GM12865 (cell line): Measurements from ENCODE around the gene GNAI3.

ENCODE experiments used
- DNase-seq: peaks from one replicate; pipeline ENCODE4 v3.0.0; 2010; ENCODE audit warnings: low read depth
- H3K4me3 ChIP-seq: 2 replicates; pipeline ENCODE4 v1.5.1; 2011; ENCODE audit warnings: mild to moderate bottlenecking, low read depth, low read length, control low read depth
- TF ChIP-seq, protein P1 (sequence below): IDR thresholded peaks from 2 replicates; pipeline ENCODE4 v1.5.1; 2011; ENCODE audit warnings: low read length, control low read depth, low read depth, inconsistent platforms; ENCODE audit not compliant: insufficient read depth; ENCODE audit errors: missing control alignments

The GNAI3 gene

GRCh38 chr1:109548321-109549267 lies at the start of gene GNAI3:
Gene GNAI3 (plus strand): TSS chr1:109548615. CDS start chr1:109548721, 106 bp downstream.
- peak; percentile 98 for DNase-seq
- TF ChIP-seq, protein P1, sequence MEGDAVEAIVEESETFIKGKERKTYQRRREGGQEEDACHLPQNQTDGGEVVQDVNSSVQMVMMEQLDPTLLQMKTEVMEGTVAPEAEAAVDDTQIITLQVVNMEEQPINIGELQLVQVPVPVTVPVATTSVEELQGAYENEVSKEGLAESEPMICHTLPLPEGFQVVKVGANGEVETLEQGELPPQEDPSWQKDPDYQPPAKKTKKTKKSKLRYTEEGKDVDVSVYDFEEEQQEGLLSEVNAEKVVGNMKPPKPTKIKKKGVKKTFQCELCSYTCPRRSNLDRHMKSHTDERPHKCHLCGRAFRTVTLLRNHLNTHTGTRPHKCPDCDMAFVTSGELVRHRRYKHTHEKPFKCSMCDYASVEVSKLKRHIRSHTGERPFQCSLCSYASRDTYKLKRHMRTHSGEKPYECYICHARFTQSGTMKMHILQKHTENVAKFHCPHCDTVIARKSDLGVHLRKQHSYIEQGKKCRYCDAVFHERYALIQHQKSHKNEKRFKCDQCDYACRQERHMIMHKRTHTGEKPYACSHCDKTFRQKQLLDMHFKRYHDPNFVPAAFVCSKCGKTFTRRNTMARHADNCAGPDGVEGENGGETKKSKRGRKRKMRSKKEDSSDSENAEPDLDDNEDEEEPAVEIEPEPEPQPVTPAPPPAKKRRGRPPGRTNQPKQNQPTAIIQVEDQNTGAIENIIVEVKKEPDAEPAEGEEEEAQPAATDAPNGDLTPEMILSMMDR = no peak
- peak within 1 kb of the TSS; percentile 74 for H3K4me3 ChIP-seq

DNA sequence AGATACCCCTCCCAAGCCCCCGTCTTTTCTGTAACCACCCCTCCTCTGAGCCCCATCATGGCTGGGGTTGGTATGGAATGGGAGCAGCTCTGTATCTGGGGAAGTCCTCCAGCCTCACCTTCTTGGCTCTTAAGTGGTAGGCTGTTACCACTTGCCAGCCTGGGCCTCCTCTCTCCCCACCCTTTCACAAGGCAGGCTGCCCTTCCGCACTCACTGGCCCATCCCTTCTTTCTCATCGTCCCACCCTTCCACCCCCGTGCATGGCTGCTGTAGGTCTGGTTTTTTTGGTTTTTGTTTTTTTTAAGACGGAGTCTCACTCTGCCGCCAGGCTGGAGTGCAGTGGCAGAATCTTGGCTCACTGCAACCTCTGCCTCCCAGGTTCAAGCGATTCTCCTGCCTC lies 49.3 kb upstream of the GNAI3 start:
- DNase-seq = no peak
- TF ChIP-seq, protein P1 = no peak
- no peak overlapping the region for H3K4me3 ChIP-seq

DNA sequence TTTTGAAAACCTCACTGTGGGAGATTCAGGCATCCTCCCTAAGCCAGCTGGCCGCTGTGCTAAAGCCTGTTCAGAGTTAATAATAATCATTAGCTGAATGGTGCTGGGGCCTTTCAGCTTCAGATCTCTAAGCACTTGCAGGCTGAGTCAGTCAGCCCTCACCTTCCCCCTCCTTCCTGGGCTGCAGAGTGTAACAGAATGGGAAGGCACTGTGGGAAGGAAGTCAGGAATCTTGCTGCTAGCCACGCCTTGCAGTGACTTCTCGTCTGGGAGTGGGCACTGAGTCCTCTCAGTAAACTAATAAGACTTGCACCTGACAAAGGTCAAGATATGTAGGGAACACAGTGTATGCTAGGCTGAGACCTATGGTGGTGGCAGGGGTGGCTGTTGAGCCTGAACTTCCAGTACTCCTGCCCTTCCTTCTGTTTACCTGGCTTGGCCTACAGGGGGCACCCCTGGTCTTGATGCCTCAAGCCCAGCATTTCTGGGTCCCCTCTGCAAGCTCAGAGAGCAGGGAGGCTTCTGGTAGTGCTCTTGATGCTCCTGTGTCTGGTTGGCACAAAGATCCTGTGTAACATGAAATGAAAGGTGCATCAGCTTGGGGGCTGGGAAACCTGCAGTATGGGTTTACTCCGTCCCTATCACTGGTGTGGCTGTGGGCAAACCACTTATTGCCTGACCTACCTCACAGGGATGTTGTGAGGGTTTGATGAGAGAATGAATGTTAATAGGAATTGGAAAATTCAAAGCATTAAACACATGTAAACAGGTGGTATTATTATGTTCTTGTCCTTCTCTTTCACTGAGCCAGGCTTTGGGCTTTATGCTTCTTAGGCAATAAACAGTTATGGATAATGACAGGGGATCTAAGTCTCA lies 48.5 kb upstream of the GNAI3 start:
- no peak overlapping the region for H3K4me3 ChIP-seq
- peak; percentile 64 for DNase-seq
- TF ChIP-seq, protein P1 = peak; percentile 55

DNA sequence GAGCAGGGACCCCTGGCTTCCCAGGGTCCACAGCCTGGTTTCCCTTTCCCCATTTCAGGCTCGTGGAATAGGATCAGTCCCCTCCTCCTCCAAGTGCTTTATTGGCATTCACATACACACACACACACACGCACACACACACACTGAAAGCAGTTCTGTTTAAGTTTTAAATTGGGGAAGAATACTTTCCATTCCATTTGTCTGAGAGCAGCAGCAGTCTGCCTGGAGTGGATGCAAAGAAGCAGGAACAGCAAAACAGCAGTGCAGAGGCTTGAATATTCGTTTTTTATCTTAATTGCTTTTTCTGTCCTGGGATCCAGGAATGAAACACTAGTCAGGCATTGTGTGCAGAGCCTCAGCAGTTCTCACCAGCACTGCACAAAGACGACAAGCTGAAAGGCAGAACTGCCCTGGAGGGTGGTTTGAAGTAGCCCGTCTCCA lies 47.5 kb upstream of the GNAI3 start:
- H3K4me3 ChIP-seq = no peak overlapping the region
- TF ChIP-seq, protein P1 = no peak
- no peak for DNase-seq

DNA sequence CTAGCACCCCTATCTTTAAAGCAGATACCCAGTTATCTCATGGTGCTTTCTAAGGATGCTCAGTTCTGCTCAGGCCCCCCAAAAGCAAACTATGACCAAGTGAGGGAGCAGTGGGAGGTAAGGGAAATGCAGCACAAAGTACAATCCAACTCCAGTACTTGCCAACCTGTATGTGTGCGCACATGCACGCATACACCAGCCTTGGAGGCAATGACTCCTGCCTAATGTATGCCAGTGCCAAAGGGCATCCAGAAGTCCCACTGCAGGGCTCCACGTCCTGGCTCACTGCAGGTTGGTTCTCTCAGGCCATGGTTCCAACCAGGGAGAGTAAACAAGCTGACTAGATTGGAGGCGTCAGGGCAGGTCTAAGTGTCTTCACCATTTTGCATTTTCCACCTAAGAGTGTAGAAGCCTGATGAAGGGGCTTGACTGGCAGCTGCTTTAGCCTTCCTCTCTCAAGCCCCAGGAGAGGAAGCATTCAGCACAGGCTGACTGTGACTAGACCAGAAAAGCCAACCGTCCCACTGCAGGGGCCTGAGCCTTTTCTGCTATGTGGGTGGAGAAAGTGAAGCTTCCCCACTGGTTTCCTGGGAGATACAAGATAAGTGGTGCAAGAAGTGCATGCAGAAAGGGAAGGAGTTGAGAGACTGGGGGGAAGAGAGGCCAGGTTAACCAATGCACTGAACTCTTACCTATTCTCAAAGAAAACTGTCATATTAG lies 46.6 kb upstream of the GNAI3 start:
- TF ChIP-seq, protein P1 = no peak

DNA sequence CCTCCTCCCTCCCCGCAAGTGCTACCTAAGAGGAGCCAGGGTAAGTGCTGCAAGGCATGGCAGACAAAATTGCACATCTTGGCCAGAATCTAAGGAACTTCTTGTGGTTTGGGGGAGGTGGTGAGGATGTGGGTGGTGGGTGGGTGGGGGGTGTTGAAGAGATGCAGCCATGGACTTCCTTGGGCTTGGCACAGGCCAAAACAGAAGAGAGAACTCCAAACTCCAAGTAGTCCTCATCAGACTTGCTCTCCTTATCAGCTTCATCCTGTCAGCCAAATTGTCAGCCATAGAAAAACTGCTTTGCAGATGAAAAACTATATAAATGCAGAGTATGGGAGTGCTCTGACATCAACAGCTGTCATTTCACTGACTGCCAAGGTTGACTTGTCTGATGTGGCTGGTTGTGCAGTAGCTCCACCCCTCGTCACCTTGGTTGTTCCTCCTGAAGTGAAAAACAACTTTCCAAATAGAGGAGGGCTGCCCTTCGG lies 46.0 kb upstream of the GNAI3 start:
- H3K4me3 ChIP-seq = no peak overlapping the region
- TF ChIP-seq, protein P1 = no peak
- no peak for DNase-seq

More for the DNA sequence above, 46.6 kb upstream of the GNAI3 start:
- no peak overlapping the region for H3K4me3 ChIP-seq
- no peak for DNase-seq
